ENCODE data around the gene WDTC1. TPM values are rescaled to one million over a fixed set of nuclear protein-coding genes. Genes with fewer than 3 reads are reported as not detected.

The WDTC1 gene
- total and polyA plus RNA-seq, 4 donors: 4.6 to 25.0 (median 19.6) TPM

GRCh38 chr1:27353629-27354028 lies 119.2 kb downstream of the WDTC1 start:
- peaks cover 3 to 31% (median 22%) of the 10 kb centered on the region in 4 donors for H3K4me1 ChIP-seq (ENCODE audit: control insufficient read depth in 4 of 4, insufficient read depth in 4 of 4, low read length in 3 of 4)
- no peak overlapping the region for H3K9ac ChIP-seq (ENCODE audit: low read depth in 1 of 2, low read length in 2 of 2)
- no peaks in the 10 kb centered on the region for H3K36me3 ChIP-seq (ENCODE audit: control insufficient read depth in 4 of 4, insufficient read depth in 3 of 4, low read depth in 1 of 4, low read length in 3 of 4)
- H3K27ac ChIP-seq (ENCODE audit: low read depth in 1 of 2, low read length in 2 of 2): no peak overlapping the region
- TF ChIP-seq SP1 (IDR thresholded peaks at IDR 0.05) (no peak), HNF4G (IDR thresholded peaks at IDR 0.05) (no peak), RXRA (IDR thresholded peaks at IDR 0.05) (no peak), GABPA (IDR thresholded peaks at IDR 0.05 in 1 of 2, conservative IDR thresholded peaks at IDR 0.05 in 1 of 2) (no peak), TAF1 (conservative IDR thresholded peaks at IDR 0.05) (no peak), FOXA2 (IDR thresholded peaks at IDR 0.05) (no peak), RAD21 (IDR thresholded peaks at IDR 0.05) (no peak), YY1 (IDR thresholded peaks at IDR 0.05) (no peak), JUND (IDR thresholded peaks at IDR 0.05) (no peak), ZBTB33 (IDR thresholded peaks at IDR 0.05) (no peak), REST (IDR thresholded peaks at IDR 0.05) (no peak), NR2F2 (IDR thresholded peaks at IDR 0.05) (no peak), EGR1 (IDR thresholded peaks at IDR 0.05; ENCODE audit: low read depth in 2 of 2) (no peak)
- H3K9me3 ChIP-seq (ENCODE audit: control insufficient read depth in 4 of 4, low read length in 3 of 4): no peaks in the 10 kb centered on the region
- H3K4me3 ChIP-seq (ENCODE audit: low read depth in 1 of 3, low read length in 3 of 3): no peak overlapping the region
- H3K27me3 ChIP-seq (ENCODE audit: control insufficient read depth in 4 of 4, insufficient read depth in 4 of 4, low read length in 3 of 4): no peaks in the 10 kb centered on the region
- DNase-seq (ENCODE audit: low spot score): no peak
- 91% methylated on average over 3 of the region's 3 CpGs for WGBS

- Histone ChIP-seq H3K27me3 (ENCODE audit: control insufficient read depth in 4 of 4, insufficient read depth in 4 of 4, low read length in 3 of 4) (no peaks in the 10 kb centered on the region), H3K9me3 (ENCODE audit: control insufficient read depth in 4 of 4, low read length in 3 of 4) (no peaks in the 10 kb centered on the region), H3K36me3 (ENCODE audit: control insufficient read depth in 4 of 4, insufficient read depth in 3 of 4, low read depth in 1 of 4, low read length in 3 of 4) (no peaks in the 10 kb centered on the region), H3K4me1 (ENCODE audit: control insufficient read depth in 4 of 4, insufficient read depth in 4 of 4, low read length in 3 of 4) (peaks cover 3 to 22% (median 11%) of the 10 kb centered on the region in 4 donors), H3K9ac (ENCODE audit: low read depth in 1 of 2, low read length in 2 of 2) (no peak overlapping the region), H3K4me3 (ENCODE audit: low read depth in 1 of 3, low read length in 3 of 3) (no peak overlapping the region), H3K27ac (ENCODE audit: low read depth in 1 of 2, low read length in 2 of 2) (no peak overlapping the region)
- TF ChIP-seq FOXA2 (IDR thresholded peaks at IDR 0.05) (no peak), FOXA1 (IDR thresholded peaks at IDR 0.05) (no peak), TAF1 (conservative IDR thresholded peaks at IDR 0.05) (no peak), HNF4A (conservative IDR thresholded peaks at IDR 0.05) (no peak), RXRA (IDR thresholded peaks at IDR 0.05) (no peak)
- DNase-seq (ENCODE audit: low spot score): no peak
- 90% methylated on average over 5 of the region's 5 CpGs for WGBS
These were observed 121.3 kb downstream of the WDTC1 start for GRCh38 chr1:27355683-27356082.

GRCh38 chr1:27356277-27356618 lies 121.8 kb downstream of the WDTC1 start:
- DNase-seq (ENCODE audit: low spot score): no peak
- Histone ChIP-seq H3K27me3 (ENCODE audit: control insufficient read depth in 4 of 4, insufficient read depth in 4 of 4, low read length in 3 of 4) (no peaks in the 10 kb centered on the region), H3K4me3 (ENCODE audit: low read depth in 1 of 3, low read length in 3 of 3) (no peak overlapping the region), H3K27ac (ENCODE audit: low read depth in 1 of 2, low read length in 2 of 2) (no peak overlapping the region), H3K36me3 (ENCODE audit: control insufficient read depth in 4 of 4, insufficient read depth in 3 of 4, low read depth in 1 of 4, low read length in 3 of 4) (no peaks in the 10 kb centered on the region), H3K9me3 (ENCODE audit: control insufficient read depth in 4 of 4, low read length in 3 of 4) (no peaks in the 10 kb centered on the region), H3K4me1 (ENCODE audit: control insufficient read depth in 4 of 4, insufficient read depth in 4 of 4, low read length in 3 of 4) (peaks cover under 1 to 18% (median 8%) of the 10 kb centered on the region in 4 donors), H3K9ac (ENCODE audit: low read depth in 1 of 2, low read length in 2 of 2) (no peak overlapping the region)
- WGBS: 91% methylated on average over 13 of the region's 13 CpGs
- TF ChIP-seq TAF1 (conservative IDR thresholded peaks at IDR 0.05) (no peak), SP1 (IDR thresholded peaks at IDR 0.05) (no peak), NR2F2 (IDR thresholded peaks at IDR 0.05) (no peak), RXRA (IDR thresholded peaks at IDR 0.05) (no peak), YY1 (IDR thresholded peaks at IDR 0.05) (no peak), MAX (IDR thresholded peaks at IDR 0.05) (no peak), EGR1 (IDR thresholded peaks at IDR 0.05; ENCODE audit: low read depth in 2 of 2) (no peak), HNF4G (IDR thresholded peaks at IDR 0.05) (no peak), RAD21 (IDR thresholded peaks at IDR 0.05) (no peak), FOXA1 (IDR thresholded peaks at IDR 0.05) (no peak), FOXA2 (IDR thresholded peaks at IDR 0.05) (no peak), JUND (IDR thresholded peaks at IDR 0.05) (no peak), ZBTB33 (IDR thresholded peaks at IDR 0.05) (no peak), HNF4A (conservative IDR thresholded peaks at IDR 0.05) (no peak), CTCF (IDR thresholded peaks at IDR 0.05; ENCODE audit: low read depth, low read length, missing input control) (no peak), ATF3 (IDR thresholded peaks at IDR 0.05) (no peak)
